ENCODE results near the gene EGFL8. TPM values are rescaled to one million over a fixed set of nuclear protein-coding genes. Genes with fewer than 3 reads are reported as not detected.

The EGFL8 gene
- total and polyA plus RNA-seq, 9 of the 15 experiments (the other 6 are each of a cell fraction or from before 2014, with no cell fraction given): 2.2 to 47.4 (median 14.2) TPM

DNA sequence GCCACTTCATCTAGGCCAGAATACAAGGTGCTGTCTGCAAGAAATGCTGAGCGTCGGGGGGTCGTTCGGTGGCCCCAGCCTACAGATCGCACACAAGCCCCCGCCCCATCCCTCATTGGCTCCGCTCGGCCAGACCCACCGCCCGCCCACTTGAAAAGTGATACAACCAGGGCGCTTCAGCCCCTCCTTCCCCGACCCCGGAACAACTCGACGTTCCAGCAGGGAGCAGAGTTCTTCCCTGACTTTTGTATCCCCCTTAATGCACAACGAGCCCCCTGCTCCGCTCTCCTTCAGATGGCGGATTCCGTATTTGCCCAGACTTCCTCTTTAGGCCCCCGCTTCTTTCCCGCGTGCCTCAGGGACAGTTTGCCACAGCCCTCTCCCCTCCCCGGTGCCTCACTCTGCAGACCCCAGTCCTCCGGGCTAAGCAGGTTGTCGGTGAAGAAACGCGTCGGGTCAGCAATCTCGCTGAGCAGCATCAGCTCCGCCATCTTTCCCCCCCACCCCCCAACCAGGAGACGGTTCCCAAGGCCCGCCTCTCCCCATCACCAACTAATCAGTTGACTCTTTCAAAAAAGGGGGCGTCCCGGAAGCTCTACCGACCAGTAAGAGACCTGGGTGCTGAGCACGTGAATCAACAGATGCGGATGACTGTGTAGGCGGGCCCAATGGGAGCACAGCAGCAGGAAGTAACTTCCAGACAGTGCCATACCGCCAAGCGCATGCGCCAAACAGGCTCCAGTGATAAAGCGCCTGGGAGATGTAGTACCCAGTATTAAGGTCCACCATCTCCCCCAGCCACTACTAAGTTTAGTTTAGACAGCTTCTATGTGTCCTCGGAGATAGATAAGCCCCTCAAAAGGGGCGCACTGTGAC is 36.4 kb upstream of the EGFL8 start, which contains the start of gene ATF6B (continued):
- TF ChIP-seq ATF1 (CRISPR knock-in tag; IDR thresholded peaks at IDR 0.05) (no peak), ATF1 (tag; IDR thresholded peaks at IDR 0.05) (peak; percentile 93), POLR2B (IDR thresholded peaks at IDR 0.05; ENCODE audit: low read depth, partially characterized antibody) (peak; percentile 81), TOE1 (IDR thresholded peaks at IDR 0.05; ENCODE audit: borderline replicate concordance) (peak; percentile 69; the same call in 1 of the 2 replicates), TOE1 (CRISPR knock-in tag; IDR thresholded peaks at IDR 0.05; ENCODE audit: borderline replicate concordance, low read depth) (no peak), FOXM1 (IDR thresholded peaks at IDR 0.05; ENCODE audit: low read depth) (peak; percentile 78), FOXM1 (CRISPR knock-in tag; IDR thresholded peaks at IDR 0.05; ENCODE audit: low read depth) (no peak), HLTF (IDR thresholded peaks at IDR 0.05) (peak; percentile 75), ZFP36 (IDR thresholded peaks at IDR 0.05; ENCODE audit: low read depth, low read length, partially characterized antibody) (no peak), DIDO1 (tag; IDR thresholded peaks at IDR 0.05; ENCODE audit: low read depth) (no peak), BCOR (IDR thresholded peaks at IDR 0.05) (no peak; the same call in 1 of the 2 replicates), FOXK1 (CRISPR knock-in tag; IDR thresholded peaks at IDR 0.05; ENCODE audit: borderline replicate concordance) (no peak), NR2C2 (CRISPR knock-in tag; IDR thresholded peaks at IDR 0.05) (no peak), NR2C2 (tag; IDR thresholded peaks at IDR 0.05) (peak; percentile 89), ZNF239 (CRISPR knock-in tag; IDR thresholded peaks at IDR 0.05) (no peak), ZNF124 (CRISPR knock-in tag; IDR thresholded peaks at IDR 0.05) (no peak)
- TF ChIP-seq, protein P1, sequence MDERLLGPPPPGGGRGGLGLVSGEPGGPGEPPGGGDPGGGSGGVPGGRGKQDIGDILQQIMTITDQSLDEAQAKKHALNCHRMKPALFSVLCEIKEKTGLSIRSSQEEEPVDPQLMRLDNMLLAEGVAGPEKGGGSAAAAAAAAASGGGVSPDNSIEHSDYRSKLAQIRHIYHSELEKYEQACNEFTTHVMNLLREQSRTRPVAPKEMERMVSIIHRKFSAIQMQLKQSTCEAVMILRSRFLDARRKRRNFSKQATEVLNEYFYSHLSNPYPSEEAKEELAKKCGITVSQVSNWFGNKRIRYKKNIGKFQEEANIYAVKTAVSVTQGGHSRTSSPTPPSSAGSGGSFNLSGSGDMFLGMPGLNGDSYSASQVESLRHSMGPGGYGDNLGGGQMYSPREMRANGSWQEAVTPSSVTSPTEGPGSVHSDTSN (CRISPR knock-in tag; IDR thresholded peaks at IDR 0.05; ENCODE audit: low read depth): no peak
- TF ChIP-seq, protein P1 (tag; conservative IDR thresholded peaks at IDR 0.05; ENCODE audit: low read depth): no peak
- TF ChIP-seq, protein P2, sequence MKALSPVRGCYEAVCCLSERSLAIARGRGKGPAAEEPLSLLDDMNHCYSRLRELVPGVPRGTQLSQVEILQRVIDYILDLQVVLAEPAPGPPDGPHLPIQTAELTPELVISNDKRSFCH (CRISPR knock-in tag; IDR thresholded peaks at IDR 0.05): no peak
- TF ChIP-seq, protein P2 (tag; IDR thresholded peaks at IDR 0.05): no peak
- TF ChIP-seq, protein P3, sequence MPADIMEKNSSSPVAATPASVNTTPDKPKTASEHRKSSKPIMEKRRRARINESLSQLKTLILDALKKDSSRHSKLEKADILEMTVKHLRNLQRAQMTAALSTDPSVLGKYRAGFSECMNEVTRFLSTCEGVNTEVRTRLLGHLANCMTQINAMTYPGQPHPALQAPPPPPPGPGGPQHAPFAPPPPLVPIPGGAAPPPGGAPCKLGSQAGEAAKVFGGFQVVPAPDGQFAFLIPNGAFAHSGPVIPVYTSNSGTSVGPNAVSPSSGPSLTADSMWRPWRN (IDR thresholded peaks at IDR 0.05; ENCODE audit: low read depth): peak; percentile 40; the same call in 1 of the 2 replicates

Measured in K562 (cell line).